Erythroblast (primary cell): ENCODE results near the gene SWI5.

ENCODE experiments used
- GATA1 ChIP-seq: IDR thresholded peaks from 2 replicates; pipeline ENCODE4 v1.6.1; 2011; ENCODE audit warnings: low read depth, mild to moderate bottlenecking, control low read depth, low read length, moderate library complexity
- POLR2A ChIP-seq: IDR thresholded peaks from 2 replicates; pipeline ENCODE4 v1.6.1; 2011; ENCODE audit warnings: mild to moderate bottlenecking, low read length

DNA sequence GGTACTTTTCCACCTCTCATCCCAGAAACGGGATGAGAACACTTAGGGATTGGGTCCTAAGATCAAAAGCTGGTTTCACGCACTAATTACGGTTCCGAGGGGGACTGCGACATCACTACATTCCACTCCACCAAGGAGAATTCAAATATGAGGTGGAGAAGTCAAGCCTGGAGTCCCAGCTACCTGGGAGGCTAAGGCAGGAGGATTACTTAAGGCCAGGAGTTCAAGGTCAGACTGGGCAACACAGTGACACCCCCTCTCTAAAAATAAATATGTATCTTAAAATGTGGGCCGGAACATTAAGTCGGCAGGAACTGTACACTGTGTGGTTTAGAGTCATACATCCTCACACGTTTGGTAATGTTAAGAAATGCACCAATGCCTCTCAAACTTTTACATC lies 1.8 kb upstream of the SWI5 start:
- TF ChIP-seq POLR2A (no peak), GATA1 (no peak)
